Measurements from ENCODE around the gene SRGAP2C. TPM values are rescaled to one million over a fixed set of nuclear protein-coding genes. Genes with fewer than 3 reads are reported as not detected.
"Not testable (repeated sequence)": the region's sequence is repeated elsewhere in the genome, so short reads cannot be mapped to it uniquely, and the experiment has no call there.

The SRGAP2C gene
- polyA plus RNA-seq, 2 of the 4 experiments (the other 2 are of a cell fraction): 5.8 to 8.3 TPM

- H3K27ac ChIP-seq; FAIRE-seq; H3K9me3 ChIP-seq; POLR2A ChIA-PET; DNase-seq (ENCODE audit: low read depth in 1 of 2, low spot score in 1 of 2); H3K4me3 ChIP-seq; H3K4me1 ChIP-seq; ATAC-seq; H3K4me2 ChIP-seq; CTCF ChIA-PET: not testable (repeated sequence)
- WGBS (ENCODE audit: missing lambda C conversion rate): no CpG with 5 or more reads among the region's 2 CpGs
Observed at GRCh38 chr1:121192512-121192911, 7.7 kb downstream of the SRGAP2C start.

- CTCF ChIA-PET; POLR2A ChIA-PET; ATAC-seq; H3K9me3 ChIP-seq; H3K4me3 ChIP-seq; H3K4me2 ChIP-seq; DNase-seq (ENCODE audit: low read depth in 1 of 2, low spot score in 1 of 2); H3K27ac ChIP-seq; H3K4me1 ChIP-seq; FAIRE-seq: not testable (repeated sequence)
- WGBS (ENCODE audit: missing lambda C conversion rate): 97% methylated on average over 3 of the region's 7 CpGs
Observed at GRCh38 chr1:121197095-121197882, 12.5 kb downstream of the SRGAP2C start.

GRCh38 chr1:121199763-121200162, 15.0 kb downstream of the SRGAP2C start:
- 83% methylated on average over 1 of the region's 3 CpGs for WGBS (ENCODE audit: missing lambda C conversion rate)
- FAIRE-seq; H3K4me3 ChIP-seq; H3K9me3 ChIP-seq; H3K27ac ChIP-seq; ATAC-seq; DNase-seq (ENCODE audit: low read depth in 1 of 2, low spot score in 1 of 2); H3K4me2 ChIP-seq; H3K4me1 ChIP-seq; POLR2A ChIA-PET; CTCF ChIA-PET: not testable (repeated sequence)

GRCh38 chr1:121200232-121200631, 15.5 kb downstream of the SRGAP2C start:
- FAIRE-seq; CTCF ChIA-PET; POLR2A ChIA-PET; H3K4me2 ChIP-seq; H3K9me3 ChIP-seq; ATAC-seq; H3K4me3 ChIP-seq; H3K4me1 ChIP-seq; H3K27ac ChIP-seq; DNase-seq (ENCODE audit: low read depth in 1 of 2, low spot score in 1 of 2): not testable (repeated sequence)
- no CpG with 5 or more reads among the region's 1 CpG for WGBS (ENCODE audit: missing lambda C conversion rate)

- POLR2A ChIA-PET, FAIRE-seq, H3K9me3 ChIP-seq, H3K4me3 ChIP-seq, CTCF ChIA-PET, H3K4me1 ChIP-seq: not testable (repeated sequence)
- 37% methylated on average over 9 of the region's 13 CpGs for WGBS (ENCODE audit: missing lambda C conversion rate)
- Histone ChIP-seq H3K27ac (peak overlapping the region in 1 of 2 experiments; percentile 52; a peak in 2 of 6 replicates), H3K4me2 (peak overlapping the region; percentile 61)
- peak; percentile 41 to 73; a peak in 5 of 6 replicates for ATAC-seq
- TF ChIP-seq GATA3 (IDR thresholded peaks at IDR 0.05; ENCODE audit: borderline replicate concordance): peak; percentile 45; the same call in 1 of the 2 replicates
- peak in 1 of 2 experiments; percentile 3 for DNase-seq (ENCODE audit: low read depth in 1 of 2, low spot score in 1 of 2)
Observed at GRCh38 chr1:121200985-121201981, 16.5 kb downstream of the SRGAP2C start.

GRCh38 chr1:121202986-121203385, 18.2 kb downstream of the SRGAP2C start:
- FAIRE-seq; H3K27ac ChIP-seq; POLR2A ChIA-PET; H3K4me3 ChIP-seq; H3K9me3 ChIP-seq; H3K4me1 ChIP-seq; H3K4me2 ChIP-seq; DNase-seq (ENCODE audit: low read depth in 1 of 2, low spot score in 1 of 2); CTCF ChIA-PET: not testable (repeated sequence)
- peak; percentile 18; the same call in 1 of the 2 replicates for TF ChIP-seq GATA3 (IDR thresholded peaks at IDR 0.05; ENCODE audit: borderline replicate concordance)
- peak in 1 of 2 experiments; percentile 67; a peak in 3 of 6 replicates for ATAC-seq
- WGBS (ENCODE audit: missing lambda C conversion rate): 16% methylated on average over 2 of the region's 3 CpGs

- CTCF ChIA-PET; H3K4me1 ChIP-seq; H3K4me3 ChIP-seq; H3K4me2 ChIP-seq; H3K27ac ChIP-seq; FAIRE-seq; H3K9me3 ChIP-seq; DNase-seq (ENCODE audit: low read depth in 1 of 2, low spot score in 1 of 2); POLR2A ChIA-PET: not testable (repeated sequence)
- WGBS (ENCODE audit: missing lambda C conversion rate): 80% methylated on average over 1 of the region's 8 CpGs
- ATAC-seq: peak; percentile 20 to 26; a peak in 1 of 6 replicates
Observed at GRCh38 chr1:121205786-121206711, 21.3 kb downstream of the SRGAP2C start.

GRCh38 chr1:121207328-121207727, 22.6 kb downstream of the SRGAP2C start:
- POLR2A ChIA-PET; ATAC-seq; H3K4me2 ChIP-seq; H3K9me3 ChIP-seq; H3K27ac ChIP-seq; CTCF ChIA-PET; DNase-seq (ENCODE audit: low read depth in 1 of 2, low spot score in 1 of 2); H3K4me3 ChIP-seq; H3K4me1 ChIP-seq; FAIRE-seq: not testable (repeated sequence)
- WGBS (ENCODE audit: missing lambda C conversion rate): 93% methylated on average over 1 of the region's 2 CpGs

GRCh38 chr1:121208375-121208774, 23.6 kb downstream of the SRGAP2C start:
- ATAC-seq; H3K4me2 ChIP-seq; DNase-seq (ENCODE audit: low read depth in 1 of 2, low spot score in 1 of 2); H3K27ac ChIP-seq; H3K9me3 ChIP-seq; CTCF ChIA-PET; H3K4me1 ChIP-seq; H3K4me3 ChIP-seq; POLR2A ChIA-PET; FAIRE-seq: not testable (repeated sequence)
- WGBS (ENCODE audit: missing lambda C conversion rate): 84% methylated on average over 5 of the region's 6 CpGs

- not testable (repeated sequence) for DNase-seq (ENCODE audit: low read depth in 1 of 2, low spot score in 1 of 2); H3K4me2 ChIP-seq
- WGBS (ENCODE audit: missing lambda C conversion rate): 97% methylated on average over 2 of the region's 2 CpGs
Observed at GRCh38 chr1:121210778-121211177, 26.0 kb downstream of the SRGAP2C start.

More at GRCh38 chr1:121210778-121211177, 26.0 kb downstream of the SRGAP2C start:
- H3K4me3 ChIP-seq, H3K9me3 ChIP-seq, H3K27ac ChIP-seq, CTCF ChIA-PET, FAIRE-seq, H3K4me1 ChIP-seq, ATAC-seq, POLR2A ChIA-PET: not testable (repeated sequence)
